Fibroblast of lung (primary cell): ENCODE results near the gene LPP. TPM values are rescaled to one million over a fixed set of nuclear protein-coding genes. Genes with fewer than 3 reads are reported as not detected.

ENCODE experiments used
- DNase-seq, 2 donors: peaks; one replicate each; pipeline versions ENCODE4 v3.0.0 to v3.0.0-alpha.2; 2010; ENCODE audit warnings: low read depth in 2 of 2
- H2AFZ ChIP-seq: 2 replicates; pipeline ENCODE4 v1.5.1; 2012; ENCODE audit warnings: low read length, control low read depth, inconsistent platforms
- H3K27ac ChIP-seq: 2 replicates; pipeline ENCODE4 v1.5.1; 2011; ENCODE audit warnings: low read length, control low read depth; ENCODE audit not compliant: insufficient read depth
- H3K27me3 ChIP-seq: 2 replicates; pipeline ENCODE4 v1.5.1; 2011; ENCODE audit warnings: mild to moderate bottlenecking, low read length; ENCODE audit not compliant: control insufficient read depth, insufficient read depth
- H3K36me3 ChIP-seq: 2 replicates; pipeline ENCODE4 v1.5.1; 2011; ENCODE audit warnings: low read length; ENCODE audit not compliant: control insufficient read depth, insufficient read depth
- H3K4me1 ChIP-seq: 2 replicates; pipeline ENCODE4 v1.5.1; 2011; ENCODE audit warnings: low read length; ENCODE audit not compliant: control insufficient read depth, insufficient read depth; ENCODE audit errors: extremely low read depth
- H3K4me2 ChIP-seq: 2 replicates; pipeline ENCODE4 v1.5.1; 2011; ENCODE audit warnings: low read length, control low read depth; ENCODE audit not compliant: insufficient read depth; ENCODE audit errors: extremely low read depth
- H3K4me3 ChIP-seq, 4 experiments: fragments of 200-600 bp in 1 of 4; sonication (generic) in 1 of 4; replicated peaks in 1 of 4; 2 replicates each; pipeline ENCODE4 v1.5.1; 2011 to 2016; ENCODE audit warnings: low read length in 4 of 4, low read depth in 3 of 4, mild to moderate bottlenecking in 3 of 4, control low read depth in 2 of 4, inconsistent platforms in 1 of 4, mixed read lengths in 1 of 4; ENCODE audit not compliant: insufficient read depth in 1 of 4; ENCODE audit errors: control extremely low read depth in 1 of 4
- H3K79me2 ChIP-seq: 2 replicates; pipeline ENCODE4 v1.5.1; 2012; ENCODE audit warnings: mild to moderate bottlenecking, low read length, inconsistent platforms; ENCODE audit not compliant: control insufficient read depth, insufficient read depth
- H3K9ac ChIP-seq: 2 replicates; pipeline ENCODE4 v1.5.1; 2011; ENCODE audit warnings: mild to moderate bottlenecking, low read length, control low read depth; ENCODE audit not compliant: insufficient read depth
- H3K9me3 ChIP-seq: 2 replicates; pipeline ENCODE4 v1.5.1; 2012; ENCODE audit warnings: low read depth, low read length; ENCODE audit not compliant: control insufficient read depth, insufficient read depth
- H4K20me1 ChIP-seq: 2 replicates; pipeline ENCODE4 v1.5.1; 2011; ENCODE audit warnings: low read length; ENCODE audit not compliant: control insufficient read depth, insufficient read depth; ENCODE audit errors: extremely low read depth
- EZH2 ChIP-seq: IDR thresholded peaks from 2 replicates; pipeline ENCODE4 v1.5.1; 2012; ENCODE audit warnings: low read length, control low read depth, mild to moderate bottlenecking; ENCODE audit errors: missing control alignments
- polyA plus RNA-seq, 2 donors: library from polyadenylated mRNA; depleted of rRNA in 1 of 2; stranded (reverse) in 1 of 2; unstranded in 1 of 2; fragments of >200 nt; gene quantifications; 2 replicates each; pipeline ENCODE4 v1.2.1, GENCODE V29; 2011 to 2012; ENCODE audit warnings: missing spikeins in 1 of 2
- total RNA-seq: library from RNA; depleted of rRNA; stranded (reverse); fragments of >200 nt; gene quantifications from 2 replicates; pipeline ENCODE4 v1.2.1, GENCODE V29; 2014
- TF ChIP-seq, protein P1 (sequence below), 2 donors: IDR thresholded peaks in 1 of 2; conservative IDR thresholded peaks in 1 of 2; 1 replicate in 1 of 2; 2 replicates in 1 of 2; pipeline ENCODE4 v1.5.1; 2011 to 2012; ENCODE audit warnings: low read length in 2 of 2, control low read depth in 1 of 2, inconsistent platforms in 1 of 2, low read depth in 1 of 2, mild to moderate bottlenecking in 1 of 2

The LPP gene
- total and polyA plus RNA-seq, 2 donors (not counting 1 experiment from before 2014, with no cell fraction given), result 69.0 to 124 TPM

DNA sequence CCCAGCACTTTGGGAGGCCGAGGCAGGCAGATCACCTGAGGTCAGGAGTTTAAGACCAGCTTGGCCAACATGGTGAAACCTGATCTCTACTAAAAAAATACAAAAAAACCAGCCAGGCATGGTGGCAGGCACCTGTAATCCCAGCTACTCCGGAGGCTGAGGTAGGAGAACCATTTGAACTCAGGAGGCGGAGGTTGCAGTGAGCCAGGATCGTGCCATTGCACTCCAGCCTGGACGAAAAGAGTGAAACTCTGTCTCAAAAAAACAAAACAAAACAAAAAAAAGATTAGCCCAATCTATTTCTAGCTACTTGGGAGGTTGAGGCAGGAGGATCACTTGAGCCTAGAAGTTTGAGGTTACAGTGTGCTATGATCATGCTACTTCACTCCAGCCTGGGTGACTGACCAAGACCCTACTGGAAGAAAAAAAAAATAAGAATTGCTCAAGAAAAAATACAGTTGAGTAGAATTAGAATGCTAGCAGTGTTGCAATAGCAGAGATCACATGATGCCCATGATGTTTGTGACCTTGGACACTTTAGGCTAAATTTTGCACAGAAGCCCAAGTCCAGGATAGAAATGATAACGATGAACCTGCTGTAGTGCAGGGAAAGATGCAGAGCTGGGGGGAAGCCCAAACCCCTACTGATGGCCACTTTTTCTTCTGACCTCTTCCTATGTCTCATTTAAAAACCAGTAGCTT, 162.2 kb downstream of the LPP start:
- no peaks in the 10 kb centered on the region for H4K20me1 ChIP-seq
- TF ChIP-seq EZH2, result no peak
- TF ChIP-seq, protein P1, sequence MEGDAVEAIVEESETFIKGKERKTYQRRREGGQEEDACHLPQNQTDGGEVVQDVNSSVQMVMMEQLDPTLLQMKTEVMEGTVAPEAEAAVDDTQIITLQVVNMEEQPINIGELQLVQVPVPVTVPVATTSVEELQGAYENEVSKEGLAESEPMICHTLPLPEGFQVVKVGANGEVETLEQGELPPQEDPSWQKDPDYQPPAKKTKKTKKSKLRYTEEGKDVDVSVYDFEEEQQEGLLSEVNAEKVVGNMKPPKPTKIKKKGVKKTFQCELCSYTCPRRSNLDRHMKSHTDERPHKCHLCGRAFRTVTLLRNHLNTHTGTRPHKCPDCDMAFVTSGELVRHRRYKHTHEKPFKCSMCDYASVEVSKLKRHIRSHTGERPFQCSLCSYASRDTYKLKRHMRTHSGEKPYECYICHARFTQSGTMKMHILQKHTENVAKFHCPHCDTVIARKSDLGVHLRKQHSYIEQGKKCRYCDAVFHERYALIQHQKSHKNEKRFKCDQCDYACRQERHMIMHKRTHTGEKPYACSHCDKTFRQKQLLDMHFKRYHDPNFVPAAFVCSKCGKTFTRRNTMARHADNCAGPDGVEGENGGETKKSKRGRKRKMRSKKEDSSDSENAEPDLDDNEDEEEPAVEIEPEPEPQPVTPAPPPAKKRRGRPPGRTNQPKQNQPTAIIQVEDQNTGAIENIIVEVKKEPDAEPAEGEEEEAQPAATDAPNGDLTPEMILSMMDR (conservative IDR thresholded peaks at IDR 0.05 in 1 of 2, IDR thresholded peaks at IDR 0.05 in 1 of 2; ENCODE audit: low read depth in 1 of 2, low read length in 2 of 2), result no peak
- H3K4me3 ChIP-seq, result no peak overlapping the region
- H3K4me1 ChIP-seq, result peaks cover 12% of the 10 kb centered on the region
- no peaks in the 10 kb centered on the region for H3K9me3 ChIP-seq
- no peak overlapping the region for H3K9ac ChIP-seq
- H3K36me3 ChIP-seq, result no peaks in the 10 kb centered on the region
- H3K79me2 ChIP-seq, result peaks cover 19% of the 10 kb centered on the region
- H2AFZ ChIP-seq, result no peak overlapping the region
- no peak overlapping the region for H3K27ac ChIP-seq
- no peak overlapping the region for H3K4me2 ChIP-seq
- H3K27me3 ChIP-seq, result no peaks in the 10 kb centered on the region
- DNase-seq, result peak in 1 of 2 donors; percentile 45

DNA sequence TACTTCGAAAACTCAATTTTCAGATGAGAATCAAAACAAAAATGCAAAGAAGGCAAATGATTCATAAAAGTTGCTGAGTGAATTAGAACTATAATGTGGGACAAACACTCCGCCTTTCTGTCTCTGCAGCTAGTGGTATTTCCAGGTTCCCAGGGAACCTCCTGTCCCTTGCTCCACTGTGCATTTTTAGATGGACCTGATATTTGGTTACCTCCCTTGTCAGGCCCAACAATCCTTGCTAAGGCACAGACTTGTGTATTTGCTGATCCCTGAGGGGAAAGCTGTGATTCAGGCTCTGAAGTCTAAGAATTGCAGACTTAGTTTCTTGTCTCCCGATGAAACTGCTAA, 162.7 kb downstream of the LPP start:
- Histone ChIP-seq H3K4me3 (no peak overlapping the region), H3K9me3 (no peaks in the 10 kb centered on the region), H3K27me3 (no peaks in the 10 kb centered on the region), H2AFZ (no peak overlapping the region), H4K20me1 (no peaks in the 10 kb centered on the region), H3K27ac (no peak overlapping the region), H3K36me3 (no peaks in the 10 kb centered on the region), H3K9ac (no peak overlapping the region), H3K4me1 (peaks cover 12% of the 10 kb centered on the region), H3K4me2 (no peak overlapping the region), H3K79me2 (peaks cover 23% of the 10 kb centered on the region)
- DNase-seq, result no peak
- TF ChIP-seq EZH2, result no peak
- TF ChIP-seq, protein P1 (conservative IDR thresholded peaks at IDR 0.05 in 1 of 2, IDR thresholded peaks at IDR 0.05 in 1 of 2; ENCODE audit: low read depth in 1 of 2, low read length in 2 of 2), result no peak

GRCh38 chr3:188319569-188319968, 165.6 kb downstream of the LPP start:
- Histone ChIP-seq H3K36me3 (no peaks in the 10 kb centered on the region), H3K79me2 (peaks cover 38% of the 10 kb centered on the region)

More at GRCh38 chr3:188319569-188319968, 165.6 kb downstream of the LPP start:
- TF ChIP-seq, protein P1 (conservative IDR thresholded peaks at IDR 0.05 in 1 of 2, IDR thresholded peaks at IDR 0.05 in 1 of 2; ENCODE audit: low read depth in 1 of 2, low read length in 2 of 2), result no peak
- Histone ChIP-seq H2AFZ (no peak overlapping the region), H3K9me3 (no peaks in the 10 kb centered on the region), H3K27me3 (no peaks in the 10 kb centered on the region), H4K20me1 (no peaks in the 10 kb centered on the region), H3K4me3 (no peak overlapping the region), H3K4me2 (no peak overlapping the region), H3K4me1 (peaks cover 12% of the 10 kb centered on the region), H3K9ac (no peak overlapping the region), H3K27ac (no peak overlapping the region)
- DNase-seq, result peak; percentile 46 to 55
